HepG2 (cell line): Measurements from ENCODE around the gene RPS19BP1. TPM values are rescaled to one million over a fixed set of nuclear protein-coding genes. Genes with fewer than 3 reads are reported as not detected.

Experiments
- BCL6 ChIP-seq: IDR thresholded peaks from 2 replicates; pipeline ENCODE4 v1.6.1; 2016; ENCODE audit warnings: missing genetic modification reagents, missing compliant biosample characterization
- DNMT3B ChIP-seq: conservative IDR thresholded peaks from 2 replicates; pipeline ENCODE4 v1.6.1; 2016; ENCODE audit warnings: missing biosample characterization, control low read depth
- KAT8 ChIP-seq: IDR thresholded peaks from 2 replicates; pipeline ENCODE4 v1.6.1; 2016; ENCODE audit warnings: missing genetic modification reagents, missing compliant biosample characterization
- KLF11 ChIP-seq: IDR thresholded peaks from 2 replicates; pipeline ENCODE4 v1.6.1; 2016; ENCODE audit warnings: missing compliant biosample characterization
- KLF12 ChIP-seq: sonication (generic); formaldehyde crosslinking; IDR thresholded peaks from 2 replicates; pipeline ENCODE4 v1.4.0; 2020; ENCODE audit warnings: missing genetic modification reagents, borderline replicate concordance
- MBD4 ChIP-seq: IDR thresholded peaks from 2 replicates; pipeline ENCODE4 v1.6.1; 2012; ENCODE audit warnings: low read length, inconsistent platforms, borderline replicate concordance
- NCOA1 ChIP-seq: sonication (generic); formaldehyde crosslinking; IDR thresholded peaks from 2 replicates; pipeline ENCODE4 v1.9.0; 2021; ENCODE audit warnings: missing genetic modification reagents
- NR2F1 ChIP-seq, 2 experiments: fragments of 450-650 bp in 1 of 2; formaldehyde crosslinking in 1 of 2; IDR thresholded peaks; 2 replicates each; pipeline versions ENCODE4 v1.5.0 to v1.6.1; 2016 to 2020; ENCODE audit warnings: mild to moderate bottlenecking in 1 of 2, missing compliant biosample characterization in 1 of 2, missing genetic modification reagents in 1 of 2, moderate library complexity in 1 of 2
- PAF1 ChIP-seq: IDR thresholded peaks from 2 replicates; pipeline ENCODE4 v1.6.1; 2016; ENCODE audit warnings: missing genetic modification reagents, missing compliant biosample characterization
- RBM22 ChIP-seq: fragments of 200-400 bp; formaldehyde crosslinking; optimal IDR thresholded peaks from 2 replicates; pipeline ENCODE3; 2017; ENCODE audit warnings: mild to moderate bottlenecking, low read length, moderate library complexity
- SMC3 ChIP-seq: IDR thresholded peaks from 2 replicates; pipeline ENCODE4 v1.6.1; 2011; ENCODE audit warnings: low read length, improper control_type of control experiment
- WIZ ChIP-seq: sonication (generic); formaldehyde crosslinking; IDR thresholded peaks from 2 replicates; pipeline ENCODE4 v1.5.1; 2020; ENCODE audit warnings: mild to moderate bottlenecking, missing genetic modification reagents
- ZFYVE20 ChIP-seq: sonication (generic); formaldehyde crosslinking; IDR thresholded peaks from 2 replicates; pipeline ENCODE4 v1.8.0; 2023; ENCODE audit warnings: low read depth, mild to moderate bottlenecking, moderate library complexity, missing genetic modification reagents, borderline replicate concordance
- ZNF235 ChIP-seq: sonication (generic); formaldehyde crosslinking; IDR thresholded peaks from 2 replicates; pipeline ENCODE4 v1.8.1; 2023; ENCODE audit warnings: mild to moderate bottlenecking, missing genetic modification reagents, borderline replicate concordance
- ZNF446 ChIP-seq: sonication (generic); formaldehyde crosslinking; IDR thresholded peaks from 2 replicates; pipeline ENCODE4 v1.5.0; 2020; ENCODE audit warnings: mild to moderate bottlenecking, missing genetic modification reagents
- ZNF788 ChIP-seq: sonication (generic); formaldehyde crosslinking; IDR thresholded peaks from 2 replicates; pipeline ENCODE4 v1.5.0; 2020; ENCODE audit warnings: mild to moderate bottlenecking, missing genetic modification reagents, borderline replicate concordance
- polyA plus RNA-seq, 8 experiments: library from polyadenylated mRNA; depleted of rRNA in 3 of 8; stranded (reverse) in 7 of 8; unstranded in 1 of 8; fragments of >200 nt; fragmentation: Illumina TruSeq in 4 of 8; extraction: Trizol in 4 of 8; gene quantifications; 2 replicates each; pipeline versions ENCODE4 v1.2.1 to v1.2.3, GENCODE V29; 2011 to 2016; ENCODE audit warnings: low read depth in 4 of 8, missing spikeins in 1 of 8, mixed read lengths in 1 of 8; ENCODE audit not compliant: insufficient read depth in 1 of 8
- total RNA-seq, 5 experiments: library from RNA; depleted of rRNA; stranded (reverse); fragments of >200 nt; fragmentation: Illumina TruSeq; extraction: Trizol; gene quantifications; 2 replicates each; pipeline ENCODE4 v1.2.3, GENCODE V29; 2016; ENCODE audit warnings: low read depth in 1 of 5
- TF ChIP-seq, protein P1 (sequence below): sonication (generic); formaldehyde crosslinking; IDR thresholded peaks from 2 replicates; pipeline ENCODE4; 2020; ENCODE audit warnings: missing genetic modification reagents, mild to moderate bottlenecking, borderline replicate concordance
- TF ChIP-seq, protein P2 (sequence below): sonication (generic); formaldehyde crosslinking; conservative IDR thresholded peaks from 2 replicates; pipeline ENCODE4 v1.4.0; 2020; ENCODE audit warnings: missing genetic modification reagents
- TF ChIP-seq, protein P3 (sequence below): sonication (generic); formaldehyde crosslinking; IDR thresholded peaks from 2 replicates; pipeline ENCODE4 v1.4.0; 2020; ENCODE audit warnings: missing genetic modification reagents, borderline replicate concordance
- TF ChIP-seq, protein P4 (sequence below): sonication (generic); formaldehyde crosslinking; IDR thresholded peaks from 2 replicates; pipeline ENCODE4 v1.8.0; 2022; ENCODE audit warnings: mild to moderate bottlenecking, missing genetic modification reagents, moderate library complexity
- TF ChIP-seq, protein P5 (sequence below): sonication (generic); formaldehyde crosslinking; IDR thresholded peaks from 2 replicates; pipeline ENCODE4 v1.8.1; 2023; ENCODE audit warnings: mild to moderate bottlenecking, inconsistent platforms, moderate library complexity, missing genetic modification reagents, borderline replicate concordance

Gene RPS19BP1
- total and polyA plus RNA-seq, 2 of the 13 experiments (the other 11 are each of a cell fraction or from before 2014, with no cell fraction given) = 44.3 to 81.3 TPM

DNA sequence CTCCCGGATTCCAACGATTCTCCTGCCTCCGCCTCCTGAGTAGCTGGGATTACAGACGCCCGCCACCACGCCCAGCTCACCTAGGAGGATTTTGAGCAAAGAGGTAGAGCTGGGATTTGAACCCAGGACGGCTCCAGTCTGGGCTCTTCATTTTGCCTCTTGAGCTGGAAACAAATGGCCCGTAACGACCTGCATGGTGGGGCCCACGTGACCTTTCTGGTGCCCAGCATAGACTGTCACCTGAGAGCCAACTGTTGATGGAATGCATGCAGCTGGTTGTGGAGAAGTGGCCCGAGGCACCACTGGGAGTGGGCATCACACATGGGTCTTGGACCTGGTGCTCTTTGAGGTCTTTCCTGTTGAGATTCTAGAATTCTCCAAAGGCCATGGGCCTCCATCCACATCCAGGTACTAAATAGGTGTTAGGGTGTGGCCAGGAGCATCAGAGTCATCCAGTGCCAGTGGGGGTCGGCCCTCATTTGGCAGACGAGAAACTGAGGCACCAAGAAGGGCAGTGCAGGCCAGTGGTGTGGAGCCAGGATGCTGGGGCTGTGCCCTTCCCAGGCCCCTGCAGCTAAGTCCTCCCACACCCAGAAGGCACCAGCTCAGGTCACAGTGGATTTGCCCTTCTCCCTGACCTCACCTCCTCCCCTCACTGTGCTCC, 8.3 kb downstream of the RPS19BP1 start (continued):
- TF ChIP-seq, protein P1, sequence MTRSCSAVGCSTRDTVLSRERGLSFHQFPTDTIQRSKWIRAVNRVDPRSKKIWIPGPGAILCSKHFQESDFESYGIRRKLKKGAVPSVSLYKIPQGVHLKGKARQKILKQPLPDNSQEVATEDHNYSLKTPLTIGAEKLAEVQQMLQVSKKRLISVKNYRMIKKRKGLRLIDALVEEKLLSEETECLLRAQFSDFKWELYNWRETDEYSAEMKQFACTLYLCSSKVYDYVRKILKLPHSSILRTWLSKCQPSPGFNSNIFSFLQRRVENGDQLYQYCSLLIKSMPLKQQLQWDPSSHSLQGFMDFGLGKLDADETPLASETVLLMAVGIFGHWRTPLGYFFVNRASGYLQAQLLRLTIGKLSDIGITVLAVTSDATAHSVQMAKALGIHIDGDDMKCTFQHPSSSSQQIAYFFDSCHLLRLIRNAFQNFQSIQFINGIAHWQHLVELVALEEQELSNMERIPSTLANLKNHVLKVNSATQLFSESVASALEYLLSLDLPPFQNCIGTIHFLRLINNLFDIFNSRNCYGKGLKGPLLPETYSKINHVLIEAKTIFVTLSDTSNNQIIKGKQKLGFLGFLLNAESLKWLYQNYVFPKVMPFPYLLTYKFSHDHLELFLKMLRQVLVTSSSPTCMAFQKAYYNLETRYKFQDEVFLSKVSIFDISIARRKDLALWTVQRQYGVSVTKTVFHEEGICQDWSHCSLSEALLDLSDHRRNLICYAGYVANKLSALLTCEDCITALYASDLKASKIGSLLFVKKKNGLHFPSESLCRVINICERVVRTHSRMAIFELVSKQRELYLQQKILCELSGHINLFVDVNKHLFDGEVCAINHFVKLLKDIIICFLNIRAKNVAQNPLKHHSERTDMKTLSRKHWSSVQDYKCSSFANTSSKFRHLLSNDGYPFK (CRISPR knock-in tag) = no peak
- no peak for TF ChIP-seq ZNF788
- no peak for TF ChIP-seq BCL6 (CRISPR knock-in tag)
- no peak for TF ChIP-seq DNMT3B
- no peak for TF ChIP-seq NCOA1 (CRISPR knock-in tag)
- TF ChIP-seq MBD4 = no peak
- TF ChIP-seq, protein P2, sequence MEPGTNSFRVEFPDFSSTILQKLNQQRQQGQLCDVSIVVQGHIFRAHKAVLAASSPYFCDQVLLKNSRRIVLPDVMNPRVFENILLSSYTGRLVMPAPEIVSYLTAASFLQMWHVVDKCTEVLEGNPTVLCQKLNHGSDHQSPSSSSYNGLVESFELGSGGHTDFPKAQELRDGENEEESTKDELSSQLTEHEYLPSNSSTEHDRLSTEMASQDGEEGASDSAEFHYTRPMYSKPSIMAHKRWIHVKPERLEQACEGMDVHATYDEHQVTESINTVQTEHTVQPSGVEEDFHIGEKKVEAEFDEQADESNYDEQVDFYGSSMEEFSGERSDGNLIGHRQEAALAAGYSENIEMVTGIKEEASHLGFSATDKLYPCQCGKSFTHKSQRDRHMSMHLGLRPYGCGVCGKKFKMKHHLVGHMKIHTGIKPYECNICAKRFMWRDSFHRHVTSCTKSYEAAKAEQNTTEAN = no peak
- no peak for TF ChIP-seq KLF12 (CRISPR knock-in tag)
- no peak for TF ChIP-seq ZFYVE20 (CRISPR knock-in tag)
- TF ChIP-seq, protein P3, sequence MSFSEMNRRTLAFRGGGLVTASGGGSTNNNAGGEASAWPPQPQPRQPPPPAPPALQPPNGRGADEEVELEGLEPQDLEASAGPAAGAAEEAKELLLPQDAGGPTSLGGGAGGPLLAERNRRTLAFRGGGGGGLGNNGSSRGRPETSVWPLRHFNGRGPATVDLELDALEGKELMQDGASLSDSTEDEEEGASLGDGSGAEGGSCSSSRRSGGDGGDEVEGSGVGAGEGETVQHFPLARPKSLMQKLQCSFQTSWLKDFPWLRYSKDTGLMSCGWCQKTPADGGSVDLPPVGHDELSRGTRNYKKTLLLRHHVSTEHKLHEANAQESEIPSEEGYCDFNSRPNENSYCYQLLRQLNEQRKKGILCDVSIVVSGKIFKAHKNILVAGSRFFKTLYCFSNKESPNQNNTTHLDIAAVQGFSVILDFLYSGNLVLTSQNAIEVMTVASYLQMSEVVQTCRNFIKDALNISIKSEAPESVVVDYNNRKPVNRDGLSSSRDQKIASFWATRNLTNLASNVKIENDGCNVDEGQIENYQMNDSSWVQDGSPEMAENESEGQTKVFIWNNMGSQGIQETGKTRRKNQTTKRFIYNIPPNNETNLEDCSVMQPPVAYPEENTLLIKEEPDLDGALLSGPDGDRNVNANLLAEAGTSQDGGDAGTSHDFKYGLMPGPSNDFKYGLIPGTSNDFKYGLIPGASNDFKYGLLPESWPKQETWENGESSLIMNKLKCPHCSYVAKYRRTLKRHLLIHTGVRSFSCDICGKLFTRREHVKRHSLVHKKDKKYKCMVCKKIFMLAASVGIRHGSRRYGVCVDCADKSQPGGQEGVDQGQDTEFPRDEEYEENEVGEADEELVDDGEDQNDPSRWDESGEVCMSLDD = no peak
- TF ChIP-seq, protein P4, sequence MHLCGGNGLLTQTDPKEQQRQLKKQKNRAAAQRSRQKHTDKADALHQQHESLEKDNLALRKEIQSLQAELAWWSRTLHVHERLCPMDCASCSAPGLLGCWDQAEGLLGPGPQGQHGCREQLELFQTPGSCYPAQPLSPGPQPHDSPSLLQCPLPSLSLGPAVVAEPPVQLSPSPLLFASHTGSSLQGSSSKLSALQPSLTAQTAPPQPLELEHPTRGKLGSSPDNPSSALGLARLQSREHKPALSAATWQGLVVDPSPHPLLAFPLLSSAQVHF (CRISPR knock-in tag) = no peak
- TF ChIP-seq ZNF446 (CRISPR knock-in tag) = no peak
- TF ChIP-seq KLF11 (CRISPR knock-in tag) = no peak
- no peak for TF ChIP-seq WIZ (CRISPR knock-in tag)
- TF ChIP-seq SMC3 = no peak
- peak; percentile 64 for TF ChIP-seq PAF1 (CRISPR knock-in tag)
- no peak for TF ChIP-seq NR2F1 (CRISPR knock-in tag; IDR thresholded peaks at IDR 0.05)
- TF ChIP-seq RBM22 = peak; percentile 62
- TF ChIP-seq, protein P5, sequence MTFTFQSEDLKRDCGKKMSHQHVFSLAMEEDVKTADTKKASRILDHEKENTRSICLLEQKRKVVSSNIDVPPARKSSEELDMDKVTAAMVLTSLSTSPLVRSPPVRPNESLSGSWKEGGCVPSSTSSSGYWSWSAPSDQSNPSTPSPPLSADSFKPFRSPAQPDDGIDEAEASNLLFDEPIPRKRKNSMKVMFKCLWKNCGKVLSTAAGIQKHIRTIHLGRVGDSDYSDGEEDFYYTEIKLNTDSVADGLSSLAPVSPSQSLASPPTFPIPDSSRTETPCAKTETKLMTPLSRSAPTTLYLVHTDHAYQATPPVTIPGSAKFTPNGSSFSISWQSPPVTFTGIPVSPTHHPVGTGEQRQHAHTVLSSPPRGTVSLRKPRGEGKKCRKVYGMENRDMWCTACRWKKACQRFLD (CRISPR knock-in tag) = no peak
- TF ChIP-seq KAT8 (CRISPR knock-in tag) = no peak
- no peak for TF ChIP-seq ZNF235 (CRISPR knock-in tag)
